ENCODE results near the gene ABHD17C. TPM values are rescaled to one million over a fixed set of nuclear protein-coding genes. Genes with fewer than 3 reads are reported as not detected.

The ABHD17C gene
- total RNA-seq, 4 donors from 2014 or later = 14.9 to 74.6 (median 37.8) TPM

- no peak overlapping the region for H3K4me3 ChIP-seq
- no peaks in the 10 kb centered on the region for H3K27me3 ChIP-seq
- TF ChIP-seq POLR2A (IDR thresholded peaks at IDR 0.05) = no peak
- no peak for TF ChIP-seq CTCF (IDR thresholded peaks at IDR 0.05)
- no peaks in the 10 kb centered on the region for H3K36me3 ChIP-seq
- H3K4me1 ChIP-seq = no peaks in the 10 kb centered on the region
- H3K27ac ChIP-seq = no peak overlapping the region
- no peak for DNase-seq
- H3K9me3 ChIP-seq = no peaks in the 10 kb centered on the region
These were observed 73.0 kb downstream of the ABHD17C start for GRCh38 chr15:80768158-80768557.

GRCh38 chr15:80769153-80769828, 74.2 kb downstream of the ABHD17C start:
- TF ChIP-seq POLR2A (IDR thresholded peaks at IDR 0.05) (no peak), CTCF (IDR thresholded peaks at IDR 0.05) (no peak)
- Histone ChIP-seq H3K36me3 (no peaks in the 10 kb centered on the region), H3K4me1 (no peaks in the 10 kb centered on the region), H3K9me3 (no peaks in the 10 kb centered on the region), H3K27me3 (no peaks in the 10 kb centered on the region), H3K27ac (no peak overlapping the region), H3K4me3 (no peak overlapping the region)
- DNase-seq = no peak

- H3K36me3 ChIP-seq = no peaks in the 10 kb centered on the region
- no peaks in the 10 kb centered on the region for H3K4me1 ChIP-seq
- H3K27ac ChIP-seq = no peak overlapping the region
- no peaks in the 10 kb centered on the region for H3K27me3 ChIP-seq
- TF ChIP-seq CTCF (IDR thresholded peaks at IDR 0.05) (no peak), POLR2A (IDR thresholded peaks at IDR 0.05) (no peak)
- no peak for DNase-seq
- H3K9me3 ChIP-seq = no peaks in the 10 kb centered on the region
- H3K4me3 ChIP-seq = no peak overlapping the region
These were observed 75.0 kb downstream of the ABHD17C start for GRCh38 chr15:80769829-80770705.

GRCh38 chr15:80773122-80773551, 78.0 kb downstream of the ABHD17C start:
- DNase-seq = no peak
- no peak for TF ChIP-seq CTCF (IDR thresholded peaks at IDR 0.05)
- no peak for TF ChIP-seq POLR2A (IDR thresholded peaks at IDR 0.05)
- Histone ChIP-seq H3K27me3 (no peaks in the 10 kb centered on the region), H3K4me3 (no peak overlapping the region), H3K27ac (no peak overlapping the region), H3K9me3 (no peaks in the 10 kb centered on the region), H3K36me3 (no peaks in the 10 kb centered on the region), H3K4me1 (peaks cover 0 to 10% (median 0%) of the 10 kb centered on the region in 4 donors)

GRCh38 chr15:80773792-80774352, 78.8 kb downstream of the ABHD17C start:
- H3K27me3 ChIP-seq = no peaks in the 10 kb centered on the region
- TF ChIP-seq POLR2A (IDR thresholded peaks at IDR 0.05) (no peak), CTCF (IDR thresholded peaks at IDR 0.05) (no peak)
- H3K27ac ChIP-seq = no peak overlapping the region
- peaks cover 0 to 13% (median 0%) of the 10 kb centered on the region in 4 donors for H3K4me1 ChIP-seq
- no peak for DNase-seq
- H3K9me3 ChIP-seq = no peaks in the 10 kb centered on the region
- no peak overlapping the region for H3K4me3 ChIP-seq
- no peaks in the 10 kb centered on the region for H3K36me3 ChIP-seq
